ENCODE measurements around the gene INHBC.
"Not testable (repeated sequence)": the region's sequence is repeated elsewhere in the genome, so short reads cannot be mapped to it uniquely, and the experiment has no call there.

INHBC gene

DNA sequence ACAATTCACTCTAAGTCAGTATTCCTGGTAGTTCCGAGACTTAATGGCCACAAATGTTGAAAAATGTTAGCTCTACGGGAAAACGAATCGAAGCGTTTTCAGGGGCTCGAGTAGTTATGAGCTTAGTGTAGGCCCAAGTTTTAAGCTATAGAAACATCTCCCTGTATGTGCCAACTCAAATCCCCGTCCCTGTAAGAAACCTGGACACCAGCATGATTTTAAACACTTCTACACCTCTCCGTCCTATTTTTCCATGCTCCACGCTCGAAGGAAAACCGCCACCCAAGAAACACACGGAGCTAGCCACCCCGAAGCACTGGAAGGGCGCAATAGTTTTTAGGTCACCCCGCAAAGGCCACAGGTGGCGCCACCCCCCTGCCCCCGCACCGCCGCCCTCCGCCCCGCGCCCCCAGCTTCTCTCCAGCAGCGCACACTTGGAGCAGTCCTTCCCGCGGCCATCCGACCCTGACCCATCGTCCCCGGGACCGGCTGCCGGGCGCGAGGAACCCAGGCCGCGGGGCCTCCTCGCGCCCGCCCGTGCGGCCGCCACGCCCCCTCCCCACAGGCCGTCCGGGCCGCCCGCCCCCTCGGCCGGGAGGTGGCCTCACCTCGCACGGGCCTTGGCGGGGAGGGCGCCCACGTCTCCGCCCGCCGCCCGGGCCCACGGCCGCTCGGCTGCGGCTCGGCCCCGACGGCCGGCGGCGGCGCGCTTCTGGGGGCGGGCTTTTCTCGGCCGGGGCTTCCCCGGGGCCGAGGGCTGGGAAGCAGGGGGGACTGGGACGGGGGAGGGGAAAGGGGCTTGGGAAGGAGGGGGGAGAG is 4.3 kb upstream of the INHBC start:
- no peak for DNase-seq

DNA sequence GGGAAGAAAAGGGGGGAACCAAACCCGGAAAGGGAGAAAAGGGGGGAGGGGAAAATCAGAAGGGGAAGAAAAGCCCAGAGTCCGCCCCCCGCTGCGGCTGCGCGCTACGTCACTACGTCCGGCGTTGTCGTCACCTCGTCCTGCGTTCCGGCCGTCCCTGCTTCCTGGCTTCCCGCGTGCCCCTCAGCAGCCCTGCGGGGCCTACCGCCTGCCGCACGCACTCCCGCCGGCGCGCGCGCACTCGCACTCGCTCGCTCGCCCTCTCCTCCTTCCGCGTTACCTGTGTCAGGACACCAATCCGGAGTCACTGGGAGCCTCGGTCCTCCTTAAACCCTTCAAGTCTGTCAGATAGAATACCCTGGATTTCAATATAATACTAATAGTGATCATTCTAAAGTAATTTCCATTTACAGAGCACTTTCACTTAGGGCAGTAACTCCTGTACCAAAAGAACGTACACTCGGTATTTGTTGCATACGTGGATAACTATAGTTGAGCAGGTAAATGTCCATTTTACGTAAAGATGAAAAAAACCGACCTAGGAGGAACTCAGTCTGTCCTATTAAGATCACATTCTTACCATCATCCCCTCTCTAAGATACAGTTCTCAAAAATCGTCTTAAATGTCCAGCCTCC is 3.5 kb upstream of the INHBC start, which contains the start of gene R3HDM2:
R3HDM2 (minus strand) TSS at position 113 of the 636 bp plus-strand sequence. CDS start 120,615 bp downstream, outside the sequence.
- DNase-seq, result peak; percentile 31 to 84

DNA sequence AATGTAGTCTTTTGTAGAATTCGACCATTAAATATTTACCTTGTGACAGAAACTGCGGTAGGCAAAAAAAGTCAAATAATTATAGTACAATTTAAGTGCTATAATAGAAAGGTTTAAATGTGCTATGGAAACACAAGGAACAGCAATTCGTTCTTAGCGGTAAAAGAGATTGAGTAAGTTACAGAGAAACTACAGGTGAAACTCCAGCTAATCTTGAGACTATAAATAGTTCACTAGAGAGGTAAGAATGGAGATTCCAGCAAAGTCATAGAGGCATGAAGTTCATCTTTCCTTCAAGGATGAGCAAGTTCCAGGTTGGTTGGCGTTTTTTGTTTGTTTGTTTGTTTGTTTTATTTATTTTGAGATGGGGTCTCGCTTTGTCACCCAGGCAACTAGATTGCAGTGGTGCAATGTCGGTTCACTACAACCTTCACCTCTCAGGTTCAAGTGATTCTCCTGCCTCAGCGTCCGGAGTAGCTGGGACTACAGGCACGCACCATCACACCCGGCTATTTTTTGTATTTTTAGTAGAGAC is 2.9 kb upstream of the INHBC start:
- DNase-seq, result no peak

DNA sequence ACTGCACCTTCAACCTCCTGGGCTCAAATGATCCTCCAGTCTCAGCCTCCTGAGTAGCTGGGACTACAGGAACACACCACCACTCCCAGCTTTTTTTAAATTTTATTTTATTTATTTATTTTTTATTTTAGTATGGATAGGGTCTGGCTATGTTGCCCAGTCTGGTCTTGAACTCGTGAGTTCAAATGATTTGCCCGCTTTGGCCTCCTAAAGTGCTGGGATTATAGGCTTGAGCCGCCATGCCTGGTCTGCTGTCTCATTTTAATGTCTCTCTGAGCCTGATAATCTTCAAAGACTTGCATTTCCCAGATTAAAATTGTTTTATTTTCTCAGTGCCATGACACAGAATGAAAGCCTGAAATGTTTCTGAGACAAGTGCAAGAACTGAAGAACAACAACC is 1.2 kb upstream of the INHBC start:
- DNase-seq, result no peak

DNA sequence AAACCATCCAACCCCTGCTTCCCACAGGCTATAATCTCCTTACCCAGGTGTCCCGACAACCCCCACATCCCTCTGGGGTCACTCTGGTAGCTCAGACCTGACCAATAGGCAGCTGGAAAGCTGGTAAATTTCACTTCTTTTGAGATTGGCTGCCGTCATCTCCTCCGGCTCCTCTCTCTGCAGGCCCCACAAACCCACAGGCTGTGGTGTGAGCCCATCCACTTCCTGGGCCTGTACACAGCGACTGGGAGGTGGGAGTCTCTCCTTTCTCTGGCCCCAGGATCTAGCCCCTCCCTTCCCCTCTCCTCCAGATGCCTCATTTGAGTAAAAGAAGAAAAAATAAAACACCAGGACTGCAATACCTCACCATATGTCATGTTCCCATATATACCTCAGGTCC is 709 bp downstream of the INHBC start:
- no peak for DNase-seq

DNA sequence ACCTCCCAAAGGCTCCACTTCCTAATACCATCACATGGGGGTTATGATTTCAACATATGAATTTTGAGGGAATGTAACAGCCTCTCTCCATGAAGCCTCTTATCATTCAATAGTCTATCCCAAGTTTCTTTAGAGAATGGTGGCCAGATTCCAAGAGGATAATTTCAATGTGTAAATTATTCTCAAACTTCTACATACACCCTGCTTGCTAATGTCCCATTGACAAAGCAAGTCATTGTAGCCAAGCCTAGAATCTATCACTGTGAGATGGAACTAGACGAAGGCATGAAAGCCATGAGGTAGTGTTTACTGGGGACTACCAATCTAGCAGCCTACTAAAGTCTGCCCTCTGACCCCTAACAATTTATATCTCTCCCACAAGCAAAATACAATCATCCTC is 3.8 kb downstream of the INHBC start:
- DNase-seq, result no peak

DNA sequence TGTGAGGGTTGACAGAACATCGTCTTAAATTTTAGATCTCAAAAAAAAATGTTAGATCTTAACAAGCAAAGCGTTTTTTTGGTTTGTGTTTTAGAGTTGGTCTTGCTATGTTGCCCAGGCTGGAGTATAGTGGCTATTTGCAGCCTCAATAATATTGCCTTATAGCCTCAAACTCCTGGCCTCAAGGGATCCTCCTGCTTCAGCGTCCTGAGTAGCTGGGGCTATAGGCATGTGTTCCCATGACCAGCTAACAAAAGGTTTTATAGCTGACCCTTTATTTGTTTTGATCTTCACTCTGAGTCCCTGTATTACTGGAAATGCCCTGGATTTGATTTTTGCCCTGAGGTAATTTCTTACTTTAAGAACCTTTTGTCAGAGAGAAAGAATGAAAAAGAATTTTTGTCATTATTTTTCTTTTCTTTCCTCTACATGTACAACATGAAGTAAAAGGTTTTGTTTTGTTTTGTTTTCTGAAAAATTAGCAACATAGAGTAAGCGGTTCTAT is 5.2 kb downstream of the INHBC start:
- no peak for DNase-seq

DNA sequence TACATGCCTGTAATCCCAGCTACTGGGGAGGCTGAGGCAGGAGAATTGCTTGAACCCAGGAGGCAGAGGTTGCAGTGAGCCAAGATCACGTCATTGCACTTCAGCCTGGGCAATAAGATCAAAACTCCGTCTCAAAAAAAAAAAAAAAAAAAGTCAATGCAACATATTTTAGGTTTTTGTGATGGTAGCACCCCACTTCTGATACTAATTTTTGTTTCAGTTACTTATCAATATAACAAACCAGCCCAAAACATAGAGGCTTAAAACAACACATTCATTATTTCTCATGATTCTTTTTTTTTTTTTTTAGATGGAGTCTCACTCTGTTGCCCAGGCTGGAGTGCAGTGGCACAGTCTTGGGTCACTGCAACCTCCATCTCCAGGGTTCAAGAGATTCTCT is 6.8 kb downstream of the INHBC start:
- not testable (repeated sequence) for DNase-seq

DNA sequence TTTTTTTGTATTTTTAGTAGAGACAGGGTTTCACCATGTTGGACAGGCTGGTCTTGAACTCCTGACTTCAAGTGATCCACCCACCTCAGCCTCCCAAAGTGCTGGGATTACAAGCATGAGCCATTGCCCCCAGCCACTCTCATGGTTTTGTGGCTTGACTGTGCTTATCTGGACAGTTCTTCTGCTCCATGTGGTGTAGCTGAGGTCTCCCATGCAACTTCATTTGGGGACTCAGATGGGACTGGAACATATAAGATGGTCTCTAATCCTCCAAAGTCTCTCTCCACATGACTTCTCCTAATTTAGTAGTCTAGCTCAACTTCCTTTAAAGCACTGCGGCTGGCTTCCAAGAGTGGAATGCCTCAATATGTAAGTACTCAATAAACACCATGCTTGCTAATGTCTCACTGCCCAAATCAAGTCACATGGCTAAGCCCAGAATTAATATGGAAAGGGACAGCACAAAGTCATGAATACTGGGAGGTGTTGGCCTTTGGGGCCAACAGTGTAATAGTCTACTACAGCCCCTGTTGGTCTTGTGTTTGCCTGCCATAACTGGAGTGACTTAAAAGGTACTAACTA is 7.4 kb downstream of the INHBC start:
- DNase-seq, result no peak

DNA sequence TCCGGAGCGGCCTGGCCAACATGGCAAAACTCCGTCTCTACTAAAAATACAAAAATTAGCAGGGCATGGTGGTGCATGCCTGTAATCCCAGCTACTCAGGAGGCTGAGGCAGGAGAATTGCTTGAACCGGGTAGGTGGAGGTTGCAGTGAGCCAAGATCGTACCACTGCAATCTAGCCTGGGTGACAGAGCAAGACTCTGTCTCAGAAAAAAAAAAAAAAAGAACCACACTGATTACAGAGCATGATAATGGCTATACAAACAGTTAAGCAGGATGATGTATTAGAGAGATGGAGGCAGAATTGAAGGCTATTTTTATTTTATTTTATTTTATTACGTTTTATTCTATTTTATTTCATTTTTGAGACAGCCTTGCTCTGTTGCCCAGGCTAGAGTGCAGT is 9.8 kb downstream of the INHBC start:
- DNase-seq, result not testable (repeated sequence)

DNA sequence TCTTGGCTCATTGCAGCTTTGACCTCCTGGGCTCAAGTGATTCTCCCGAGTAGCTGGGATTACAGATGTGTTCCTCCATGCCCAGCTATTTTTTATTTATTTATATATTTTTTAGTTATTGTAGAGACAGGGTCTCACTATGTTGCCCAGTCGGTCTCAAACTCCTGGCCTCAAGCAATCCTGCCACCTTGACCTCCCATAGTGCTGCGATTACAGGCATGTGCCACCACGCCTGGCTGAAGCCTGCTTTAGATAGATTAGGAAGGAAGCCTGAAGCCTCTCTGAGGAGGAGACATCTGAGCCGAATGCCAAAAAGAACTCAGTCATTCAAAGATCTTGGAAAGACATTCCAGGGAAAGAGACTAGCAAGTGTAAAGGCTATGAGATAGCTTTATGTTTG is 10.2 kb downstream of the INHBC start:
- no peak for DNase-seq

DNA sequence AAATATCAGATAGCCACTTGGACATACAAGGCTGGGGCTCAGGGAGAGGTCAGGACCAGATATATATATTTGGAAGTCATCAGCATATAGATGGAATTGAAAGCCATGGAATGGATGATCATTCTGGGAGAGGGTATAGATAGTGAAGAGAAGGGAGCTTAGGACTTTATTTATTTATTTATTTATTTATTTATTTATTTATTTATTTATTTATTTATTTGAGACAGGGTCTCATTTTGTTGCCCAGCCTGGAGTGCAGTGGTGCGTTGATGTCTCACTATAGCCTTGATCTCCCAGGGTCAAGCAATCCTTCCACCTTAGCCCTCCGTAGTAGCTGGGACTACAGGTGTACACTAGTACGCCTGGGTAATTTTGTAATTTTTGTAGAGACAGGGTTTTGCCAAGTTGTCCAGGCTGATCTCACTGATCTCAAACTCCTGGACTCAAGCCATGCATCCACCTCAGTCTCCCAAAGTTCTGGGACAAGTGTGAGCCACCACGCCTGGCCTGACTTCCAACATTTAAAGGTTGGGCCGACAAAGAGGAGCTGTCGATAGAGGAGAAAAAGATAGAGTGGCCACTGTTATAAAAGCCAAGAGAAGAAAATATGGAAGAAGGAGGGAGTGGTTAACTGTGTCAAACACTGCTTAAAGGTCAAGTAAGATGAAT is 11.8 kb downstream of the INHBC start:
- DNase-seq, result no peak

DNA sequence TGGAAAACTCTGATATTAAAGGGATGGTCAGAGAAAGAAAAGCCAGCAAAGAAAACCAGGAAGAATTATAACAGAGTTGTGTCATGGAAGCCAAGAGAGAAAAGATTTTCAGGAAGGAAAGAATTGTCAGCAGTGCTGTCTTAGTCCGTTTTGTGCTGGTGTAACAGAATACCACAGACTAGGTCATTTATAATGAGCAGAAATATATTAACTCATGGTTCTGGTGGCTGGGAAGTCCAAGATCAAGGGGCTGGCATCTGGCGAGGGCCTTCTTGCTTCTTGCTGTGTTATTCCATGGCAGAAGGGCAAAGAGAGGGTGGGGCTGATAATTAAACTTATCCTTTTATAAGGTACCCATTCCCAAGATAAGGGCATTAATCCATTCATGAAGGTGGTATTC is 14.1 kb downstream of the INHBC start:
- no peak for DNase-seq

DNA sequence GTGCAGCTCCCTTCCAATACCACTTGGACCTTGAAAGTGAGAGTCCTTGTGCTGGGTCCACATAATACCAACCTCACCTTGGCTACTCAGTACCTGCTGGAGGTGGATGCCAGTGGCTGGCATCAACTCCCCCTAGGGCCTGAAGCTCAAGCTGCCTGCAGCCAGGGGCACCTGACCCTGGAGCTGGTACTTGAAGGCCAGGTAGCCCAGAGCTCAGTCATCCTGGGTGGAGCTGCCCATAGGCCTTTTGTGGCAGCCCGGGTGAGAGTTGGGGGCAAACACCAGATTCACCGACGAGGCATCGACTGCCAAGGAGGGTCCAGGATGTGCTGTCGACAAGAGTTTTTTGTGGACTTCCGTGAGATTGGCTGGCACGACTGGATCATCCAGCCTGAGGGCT is 14.8 kb downstream of the INHBC start:
- no peak for DNase-seq

DNA sequence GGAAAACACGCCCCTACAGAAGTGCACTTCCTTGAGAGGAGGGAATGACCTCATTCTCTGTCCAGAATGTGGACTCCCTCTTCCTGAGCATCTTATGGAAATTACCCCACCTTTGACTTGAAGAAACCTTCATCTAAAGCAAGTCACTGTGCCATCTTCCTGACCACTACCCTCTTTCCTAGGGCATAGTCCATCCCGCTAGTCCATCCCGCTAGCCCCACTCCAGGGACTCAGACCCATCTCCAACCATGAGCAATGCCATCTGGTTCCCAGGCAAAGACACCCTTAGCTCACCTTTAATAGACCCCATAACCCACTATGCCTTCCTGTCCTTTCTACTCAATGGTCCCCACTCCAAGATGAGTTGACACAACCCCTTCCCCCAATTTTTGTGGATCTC is 15.5 kb downstream of the INHBC start:
- DNase-seq, result no peak

DNA sequence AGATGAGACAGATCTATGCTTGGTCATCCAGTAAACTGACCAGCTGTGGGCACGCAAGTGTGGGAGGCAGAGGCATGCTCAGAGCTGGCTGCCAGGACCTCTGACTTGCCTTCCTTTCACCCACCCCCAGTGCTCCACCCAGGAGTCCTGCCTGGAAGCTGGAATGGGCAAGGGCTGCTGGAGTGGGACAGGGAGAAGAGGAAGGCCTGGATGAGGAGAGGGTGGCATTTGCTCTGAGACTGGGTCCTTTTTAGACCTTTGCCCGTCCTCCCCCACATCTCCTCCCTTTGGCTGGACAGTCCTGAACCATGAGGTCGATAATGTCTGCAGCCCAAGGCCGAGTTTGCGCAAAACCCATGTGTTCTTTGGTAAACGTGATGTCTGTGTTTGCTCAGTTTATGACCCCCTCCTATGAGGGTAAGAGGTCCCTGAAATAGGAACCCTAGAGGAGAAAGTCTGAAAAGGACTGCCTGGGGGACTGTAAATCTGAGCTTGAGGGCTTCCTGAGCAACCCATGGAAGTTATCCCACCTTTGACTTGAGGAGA is 16.7 kb downstream of the INHBC start:
- no peak for DNase-seq

DNA sequence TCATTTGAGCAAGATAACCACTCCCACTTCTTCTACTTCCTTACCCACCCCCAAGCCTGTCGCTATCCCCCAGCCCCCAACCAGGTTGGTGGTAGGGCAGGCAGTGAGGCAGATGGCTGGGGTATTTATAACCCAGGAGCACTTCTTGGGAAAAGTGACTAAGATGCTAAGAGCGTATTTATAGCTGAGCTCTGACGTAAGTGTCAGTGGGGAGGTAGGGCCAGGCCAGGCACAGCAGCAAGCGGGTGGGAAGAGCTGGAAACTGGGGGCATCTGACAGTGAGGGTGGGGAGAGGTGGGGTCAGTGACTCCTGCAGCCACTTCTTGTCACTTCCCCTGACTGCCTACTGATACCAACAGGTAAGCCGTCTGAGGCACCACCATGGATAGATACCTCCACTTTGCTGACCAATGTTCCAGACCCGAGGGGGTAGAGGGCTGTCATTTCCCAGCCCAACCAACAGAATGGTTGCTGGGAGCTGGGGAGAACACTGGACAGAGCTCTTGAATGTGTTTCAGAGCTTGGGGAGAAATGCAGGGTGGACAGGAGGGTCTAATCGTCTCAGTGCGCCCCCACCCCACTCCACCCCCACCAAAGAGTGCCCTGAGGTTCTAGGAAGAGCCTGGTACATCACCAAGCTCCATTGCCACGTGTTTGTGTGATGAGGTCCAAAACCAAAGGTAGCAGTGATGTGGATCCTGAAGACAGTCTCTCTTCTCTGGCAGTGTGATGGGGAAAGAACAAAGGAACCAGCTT is 17.8 kb downstream of the INHBC start:
- no peak for DNase-seq

DNA sequence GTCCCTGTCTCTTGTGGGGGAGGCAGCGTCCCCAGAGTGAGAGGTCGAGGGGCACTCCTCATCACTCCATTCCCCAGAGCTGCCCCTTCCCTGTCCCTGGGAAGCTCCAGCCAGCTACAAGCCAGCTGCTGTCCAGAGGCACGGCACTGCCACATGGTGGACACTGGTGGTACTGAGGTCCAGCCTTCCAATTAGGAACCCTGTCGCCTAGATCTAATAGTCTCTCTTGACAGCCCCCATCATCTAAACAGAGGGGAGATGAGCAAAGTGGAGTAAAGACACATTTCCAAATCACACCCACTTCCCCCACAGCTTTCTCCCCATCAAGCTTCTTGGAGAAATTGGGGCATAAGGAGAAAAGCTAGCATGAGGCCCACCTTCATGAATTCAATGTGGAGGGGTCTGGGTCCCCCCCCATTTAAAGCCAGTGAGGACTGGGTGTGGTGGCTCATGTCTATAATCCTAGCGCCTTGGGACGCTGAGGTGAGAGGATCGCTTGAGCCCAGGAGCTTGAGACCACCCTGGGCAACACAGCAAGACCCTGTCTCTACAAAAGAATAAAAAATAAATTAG is 18.4 kb downstream of the INHBC start:
- no peak for DNase-seq

DNA sequence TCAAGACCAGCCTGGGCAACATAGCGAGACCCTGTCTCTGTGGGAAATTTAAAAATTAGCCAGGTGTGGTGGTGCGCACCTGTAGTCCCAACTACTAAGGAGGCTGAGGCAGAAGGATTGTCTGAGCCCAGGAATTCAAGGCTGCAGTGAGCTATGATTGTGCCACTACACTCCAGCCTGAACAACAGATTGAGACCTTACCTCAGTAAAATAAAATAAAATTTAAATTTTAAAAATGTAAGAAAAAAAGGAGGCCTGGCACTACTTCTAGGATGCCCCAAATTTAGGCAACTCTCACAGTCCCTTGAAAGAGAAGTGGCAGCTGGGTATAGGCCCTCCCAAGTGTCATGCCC is 19.6 kb downstream of the INHBC start:
- no peak for DNase-seq

DNA sequence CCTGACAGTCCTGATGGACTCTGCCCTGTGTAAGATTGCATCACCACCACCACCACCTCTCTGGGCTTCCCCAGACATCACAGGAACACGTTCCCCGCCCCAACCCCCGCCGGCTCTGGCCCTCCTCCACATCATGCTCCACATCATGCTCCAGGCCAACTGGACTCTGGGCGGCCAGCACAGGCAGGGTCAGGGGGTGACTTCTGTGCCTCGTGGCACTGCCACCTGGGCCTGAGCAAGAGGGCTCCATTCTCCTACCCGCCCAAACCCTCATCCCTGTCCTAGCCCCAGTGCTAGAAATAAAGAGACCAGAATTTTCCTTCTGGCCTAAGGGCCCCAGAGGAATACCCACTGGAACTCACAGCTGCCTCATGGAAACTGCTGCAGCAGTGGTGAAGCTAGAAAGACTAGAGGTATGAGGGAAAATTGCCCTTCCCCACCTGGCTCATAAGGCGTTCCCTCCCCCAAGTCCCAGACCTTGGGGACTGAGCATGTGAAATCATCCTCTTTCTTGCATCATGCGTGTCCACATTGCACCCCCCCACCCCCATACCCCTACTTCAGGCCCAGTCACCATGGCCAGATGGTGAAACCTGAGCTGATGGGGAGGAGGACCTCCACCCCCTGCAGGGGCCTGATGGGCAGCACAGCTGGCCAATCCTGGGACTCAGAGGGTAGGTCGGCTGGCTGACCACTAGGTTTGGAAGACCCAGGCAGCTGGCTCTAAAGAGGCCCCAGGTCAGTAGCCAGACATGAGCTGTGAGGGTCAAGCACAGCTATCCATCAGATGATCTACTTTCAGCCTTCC is 20.2 kb downstream of the INHBC start, which contains the start of gene INHBE:
INHBE (plus strand) TSS at position 742 of the 808 bp plus-strand sequence. CDS start 230 bp downstream, outside the sequence.
- no peak for DNase-seq

Measured in cerebellar nuclear complex (tissue), 1 donor.